GM12878 (cell line): ENCODE results near the gene LOXL3. TPM values are rescaled to one million over a fixed set of nuclear protein-coding genes. Genes with fewer than 3 reads are reported as not detected.
A peak's percentile ranks its signal among the peaks of the same experiment; 100 is the strongest.

ENCODE experiments used
- ATAC-seq: fragments of 200-7000 bp; cut with Tn5 transposase; 3 replicates; pipeline ENCODE4 v1.9.1; 2020; ENCODE audit warnings: mild to moderate bottlenecking, moderate library complexity
- BruUV-seq: library from RNA; stranded (reverse); fragments of 400-500 nt; replicated peaks from 2 replicates; lab custom pipeline; 2021; lab: Mats Ljungman, UMichigan
- CTCF ChIA-PET: fragments of 300-600 bp; sonication (Branson Sonifier 250); formaldehyde crosslinking; extraction: SDS; loops from one replicate; lab custom pipeline; 2021; ENCODE audit warnings: inconsistent platforms; lab: Yijun Ruan, JAX
- POLR2A ChIA-PET: fragments of 350-600 bp; formaldehyde crosslinking; extraction: SDS; loops from one replicate; lab custom pipeline; 2021; ENCODE audit warnings: inconsistent platforms; lab: Charles Lee
- RAD21 ChIA-PET: fragments of 300-600 bp; sonication (Branson Sonifier 250); formaldehyde crosslinking; loops from one replicate; lab custom pipeline; 2023; ENCODE audit warnings: antibody characterized with exemption; ENCODE audit not compliant: unreplicated experiment; lab: Charles Lee
- SMC1A ChIA-PET: fragments of 300-600 bp; sonication (Branson Sonifier 250); formaldehyde crosslinking; loops from one replicate; lab custom pipeline; 2023; ENCODE audit not compliant: unreplicated experiment, uncharacterized antibody; lab: Charles Lee
- DNase-seq: peaks from one replicate; pipeline ENCODE4 v3.0.0-alpha.2; 2011; ENCODE audit warnings: low read depth, low spot score
- FAIRE-seq: peaks from 3 replicates; lab custom pipeline; 2011; peaks lifted over from hg19 to GRCh38; lab: Jason Lieb, UNC
- H2AFZ ChIP-seq: 2 replicates; pipeline ENCODE4 v1.6.0; 2011; ENCODE audit warnings: low read depth, low read length, control low read depth; ENCODE audit not compliant: control insufficient read depth
- H3K27ac ChIP-seq: 2 replicates; pipeline ENCODE4 v1.5.1; 2011; ENCODE audit warnings: control low read depth; ENCODE audit not compliant: control insufficient read depth, insufficient read depth
- H3K27me3 ChIP-seq, 2 experiments: replicated peaks in 1 of 2; 2 replicates each; pipeline versions ENCODE4 v1.6.0 to v1.6.1; 2011; ENCODE audit warnings: low read length in 1 of 2; ENCODE audit not compliant: control insufficient read depth in 2 of 2, insufficient read depth in 2 of 2
- H3K36me3 ChIP-seq, 2 experiments: 2 replicates each; pipeline ENCODE4 v1.5.1; 2011; ENCODE audit warnings: low read length in 1 of 2; ENCODE audit not compliant: control insufficient read depth in 2 of 2, insufficient read depth in 2 of 2
- H3K4me1 ChIP-seq: 2 replicates; pipeline ENCODE4 v1.6.1; 2011; ENCODE audit warnings: mild to moderate bottlenecking, low read length, moderate library complexity, mixed read lengths; ENCODE audit not compliant: control insufficient read depth, insufficient read depth
- H3K4me2 ChIP-seq: 2 replicates; pipeline ENCODE4 v1.6.0; 2011; ENCODE audit warnings: control low read depth; ENCODE audit not compliant: control insufficient read depth, insufficient read depth
- H3K4me3 ChIP-seq: fragments of 200-600 bp; sonication (generic); 2 replicates; pipeline ENCODE4 v1.5.1; 2016
- H3K79me2 ChIP-seq: 2 replicates; pipeline ENCODE4 v1.6.0; 2011; ENCODE audit warnings: low read length; ENCODE audit not compliant: control insufficient read depth, insufficient read depth
- H3K9ac ChIP-seq: 2 replicates; pipeline ENCODE4 v1.8.0; 2011; ENCODE audit warnings: low read length, control low read depth, mixed read lengths; ENCODE audit not compliant: control insufficient read depth, insufficient read depth
- H3K9me3 ChIP-seq: replicated peaks from 3 replicates; pipeline ENCODE4 v1.5.1; 2011; ENCODE audit warnings: mild to moderate bottlenecking, low read length; ENCODE audit not compliant: control insufficient read depth, insufficient read depth
- H4K20me1 ChIP-seq: 2 replicates; pipeline ENCODE4 v1.6.0; 2011; ENCODE audit not compliant: control insufficient read depth, insufficient read depth
- ATF7 ChIP-seq: fragments of 450-650 bp; IDR thresholded peaks from 2 replicates; pipeline ENCODE4 v1.6.1; 2016; ENCODE audit warnings: low read depth, mild to moderate bottlenecking
- FOS ChIP-seq: IDR thresholded peaks from 3 replicates; pipeline ENCODE4 v1.6.1; 2011; ENCODE audit warnings: borderline replicate concordance; ENCODE audit not compliant: insufficient read length; ENCODE audit errors: extremely low read depth
- GABPA ChIP-seq: IDR thresholded peaks from 2 replicates; pipeline ENCODE4 v1.6.1; 2014; ENCODE audit warnings: antibody characterized with exemption, low read depth, mild to moderate bottlenecking, inconsistent platforms
- MAX ChIP-seq: IDR thresholded peaks from 2 replicates; pipeline ENCODE4 v1.6.1; 2012; ENCODE audit warnings: low read depth, low read length, improper control_type of control experiment
- MYB ChIP-seq: fragments of 150-350 bp; IDR thresholded peaks from 2 replicates; pipeline ENCODE4 v1.6.1; 2014; ENCODE audit warnings: mild to moderate bottlenecking, low read depth, low read length, borderline replicate concordance
- NBN ChIP-seq: fragments of 450-650 bp; IDR thresholded peaks from 2 replicates; pipeline ENCODE4 v1.6.1; 2016
- NFYA ChIP-seq: IDR thresholded peaks from 2 replicates; pipeline ENCODE4 v1.6.1; 2011; ENCODE audit warnings: low read depth, mild to moderate bottlenecking, low read length, improper control_type of control experiment, borderline replicate concordance
- SMAD5 ChIP-seq: IDR thresholded peaks from 2 replicates; pipeline ENCODE4 v1.6.1; 2016; ENCODE audit warnings: antibody characterized with exemption, low read depth
- TCF3 ChIP-seq: IDR thresholded peaks from 2 replicates; pipeline ENCODE4 v1.6.1; 2012; ENCODE audit warnings: low read depth, mild to moderate bottlenecking, low read length, borderline replicate concordance; ENCODE audit not compliant: insufficient read depth
- YY1 ChIP-seq: IDR thresholded peaks from 2 replicates; pipeline ENCODE4 v1.6.1; 2011; ENCODE audit warnings: low read depth, mild to moderate bottlenecking, low read length
- WGBS: methylation state at CpG from one replicate; pipeline ENCODE4 v1.1.6; 2016; ENCODE audit warnings: low lambda C conversion rate; ENCODE audit not compliant: insufficient replicate concordance, insufficient coverage; ENCODE audit errors: missing lambda C conversion rate; 5-methylcytosine and 5-hydroxymethylcytosine counted together
- in situ Hi-C: fragments of 300-500 bp; cut with MboI; formaldehyde crosslinking; loops from 9 replicates; pipeline ENCODE4 v1.14.3; 2018; ENCODE audit warnings: mixed read lengths
- intact Hi-C: fragments of 100-400 bp; cut with micrococcal nuclease; formaldehyde crosslinking; loops from one replicate; pipeline ENCODE4 v1.14.2; 2022; ENCODE audit not compliant: unreplicated experiment
- polyA plus RNA-seq, 11 experiments: library from polyadenylated mRNA; depleted of rRNA in 4 of 11; unstranded in 6 of 11; stranded (reverse) in 5 of 11; fragments of >200 nt; fragmentation: Nextera tagmentation in 4 of 11; fragmentation: Illumina TruSeq in 1 of 11; extraction: Ambion mirVana in 4 of 11; extraction: Trizol in 1 of 11; gene quantifications; 1 replicate in 1 of 11; 2 replicates in 10 of 11; pipeline versions ENCODE4 v1.2.1 to v1.2.3, GENCODE V29; 2011 to 2016; ENCODE audit warnings: inconsistent platforms in 2 of 11, missing spikeins in 2 of 11, low read depth in 1 of 11
- total RNA-seq, 4 experiments: library from RNA; depleted of rRNA in 3 of 4; stranded (reverse); fragments of >200 nt in 3 of 4; fragmentation: Illumina TruSeq in 1 of 4; extraction: Trizol in 1 of 4; gene quantifications; 2 replicates each; pipeline versions ENCODE4 v1.2.1 to v1.2.3, GENCODE V29; 2013 to 2021
- TF ChIP-seq, protein P1 (sequence below): fragments of 450-650 bp; IDR thresholded peaks from 2 replicates; pipeline ENCODE4 v1.6.1; 2016; ENCODE audit warnings: mild to moderate bottlenecking

The LOXL3 gene
- total and polyA plus RNA-seq, 10 of the 15 experiments (the other 5 are each of a cell fraction or from before 2014, with no cell fraction given): 6.2 to 40.9 (median 23.3) TPM

DNA sequence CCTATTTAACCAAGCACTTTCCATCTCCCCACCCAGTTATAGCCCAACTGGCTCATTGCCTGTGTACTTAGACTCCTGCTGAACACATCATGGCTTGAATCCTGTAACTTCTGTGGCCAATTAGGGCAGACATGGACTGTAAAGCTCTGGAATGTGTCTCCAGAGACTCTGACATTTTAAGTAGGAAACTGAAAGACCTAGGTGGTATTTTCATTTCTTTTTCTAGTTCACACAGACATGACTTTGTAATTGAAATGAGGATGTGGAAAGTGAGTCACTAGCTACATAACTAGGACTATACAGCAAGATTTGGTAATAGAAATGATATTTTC, 13.0 kb upstream of the LOXL3 start (continued):
- TF ChIP-seq, protein P1, sequence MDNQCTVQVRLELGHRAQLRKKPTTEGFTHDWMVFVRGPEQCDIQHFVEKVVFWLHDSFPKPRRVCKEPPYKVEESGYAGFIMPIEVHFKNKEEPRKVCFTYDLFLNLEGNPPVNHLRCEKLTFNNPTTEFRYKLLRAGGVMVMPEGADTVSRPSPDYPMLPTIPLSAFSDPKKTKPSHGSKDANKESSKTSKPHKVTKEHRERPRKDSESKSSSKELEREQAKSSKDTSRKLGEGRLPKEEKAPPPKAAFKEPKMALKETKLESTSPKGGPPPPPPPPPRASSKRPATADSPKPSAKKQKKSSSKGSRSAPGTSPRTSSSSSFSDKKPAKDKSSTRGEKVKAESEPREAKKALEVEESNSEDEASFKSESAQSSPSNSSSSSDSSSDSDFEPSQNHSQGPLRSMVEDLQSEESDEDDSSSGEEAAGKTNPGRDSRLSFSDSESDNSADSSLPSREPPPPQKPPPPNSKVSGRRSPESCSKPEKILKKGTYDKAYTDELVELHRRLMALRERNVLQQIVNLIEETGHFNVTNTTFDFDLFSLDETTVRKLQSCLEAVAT: no peak
- no peak for TF ChIP-seq FOS
- TF ChIP-seq MYB: no peak
- no peak for TF ChIP-seq TCF3
- TF ChIP-seq NFYA: no peak

DNA sequence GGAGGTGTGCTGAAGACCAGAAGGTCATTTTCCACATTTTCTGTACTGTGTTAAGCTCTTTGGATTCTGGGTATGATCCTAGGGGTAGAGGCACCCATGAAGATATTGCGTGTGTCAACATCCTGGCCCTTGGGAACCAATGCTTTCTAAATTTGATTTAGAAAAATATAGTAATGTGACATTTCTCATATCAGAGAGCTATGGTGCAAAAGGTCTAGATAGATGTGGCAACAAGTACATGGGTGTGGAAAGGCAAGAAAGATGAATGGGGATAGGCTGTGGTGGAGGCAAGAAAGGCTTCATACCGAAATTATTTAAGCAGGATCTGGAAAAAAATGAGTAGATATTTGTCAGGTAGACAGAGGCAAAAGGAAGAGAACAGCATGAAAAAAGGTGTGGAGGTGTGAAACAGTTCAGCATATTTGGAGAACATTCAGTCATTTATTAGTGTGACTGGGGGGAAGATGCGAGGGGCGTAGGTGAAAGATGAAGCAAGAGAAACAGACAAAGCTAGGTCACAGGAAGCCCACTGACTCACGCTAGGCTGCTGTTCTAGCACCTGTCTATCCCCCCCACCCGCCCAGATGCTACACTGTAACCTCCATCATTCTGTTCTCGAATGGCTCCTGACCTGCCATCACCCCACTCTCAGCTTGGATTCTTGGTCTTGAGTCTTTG, 12.5 kb upstream of the LOXL3 start:
- H3K4me2 ChIP-seq: peak overlapping the region; percentile 60; the same call in 1 of the 2 replicates
- H3K4me1 ChIP-seq: peaks cover 52% of the 10 kb centered on the region
- no peaks in the 10 kb centered on the region for H3K9me3 ChIP-seq
- SMC1A ChIA-PET: interaction anchor here (1.1 to 16.6 kb wide), 13 partner anchors 8 to 63 kb away, joined by 3 to 371 read pairs (median 9); partner anchors contain the start of genes DQX1 and LOXL3
- no peaks in the 10 kb centered on the region for H3K27me3 ChIP-seq
- H3K27ac ChIP-seq: peak overlapping the region; percentile 77
- DNase-seq (no peak), ATAC-seq (peak; percentile 38), FAIRE-seq (no peak)
- intact Hi-C loops (no loop called here), in situ Hi-C loops (no loop called here)
- no TSS peak for BruUV-seq
- no peak overlapping the region; the same call in 1 of the 2 replicates for H3K4me3 ChIP-seq
- no peaks in the 10 kb centered on the region for H4K20me1 ChIP-seq
- H3K36me3 ChIP-seq: no peaks in the 10 kb centered on the region
- peak; percentile 21; the same call in 1 of the 2 replicates for TF ChIP-seq NBN
- no peak for TF ChIP-seq ATF7
- no peak for TF ChIP-seq SMAD5
- TF ChIP-seq YY1: 0 out of 2 replicates have a peak, but pooled peaks have one; percentile 18
- TF ChIP-seq MAX: no peak
- no peak for TF ChIP-seq GABPA
- WGBS: 71% methylated on average over 4 of the region's 7 CpGs
- CTCF ChIA-PET: interaction anchor here (1.0 to 17.4 kb wide), 15 partner anchors 9 to 175 kb away, joined by 3 to 281 read pairs (median 7); partner anchors contain the start of genes CCDC142, SEMA4F and TTC31
- no peak overlapping the region for H3K9ac ChIP-seq
- H2AFZ ChIP-seq: peak overlapping the region; percentile 76
- POLR2A ChIA-PET: interaction anchor here (0.9 to 25.0 kb wide), 8 partner anchors 11 to 145 kb away, joined by 4 to 441 read pairs (median 12); partner anchors contain the start of genes AUP1, C2orf81, DOK1 and HTRA2
- H3K79me2 ChIP-seq: no peaks in the 10 kb centered on the region
- RAD21 ChIA-PET: interaction anchor here (0.7 to 7.5 kb wide), 11 partner anchors 11 to 108 kb away, joined by 3 to 94 read pairs (median 7); partner anchors contain the start of genes AUP1, CCDC142, HTRA2 and LOXL3
